ENCODE data around the gene PLN.

The PLN gene

GRCh38 chr6:118505656-118506055, 42.4 kb upstream of the PLN start:
- H3K4me3 ChIP-seq (ENCODE audit: control insufficient read depth, low read depth, low read length), result no peak overlapping the region
- TF ChIP-seq, protein P1, sequence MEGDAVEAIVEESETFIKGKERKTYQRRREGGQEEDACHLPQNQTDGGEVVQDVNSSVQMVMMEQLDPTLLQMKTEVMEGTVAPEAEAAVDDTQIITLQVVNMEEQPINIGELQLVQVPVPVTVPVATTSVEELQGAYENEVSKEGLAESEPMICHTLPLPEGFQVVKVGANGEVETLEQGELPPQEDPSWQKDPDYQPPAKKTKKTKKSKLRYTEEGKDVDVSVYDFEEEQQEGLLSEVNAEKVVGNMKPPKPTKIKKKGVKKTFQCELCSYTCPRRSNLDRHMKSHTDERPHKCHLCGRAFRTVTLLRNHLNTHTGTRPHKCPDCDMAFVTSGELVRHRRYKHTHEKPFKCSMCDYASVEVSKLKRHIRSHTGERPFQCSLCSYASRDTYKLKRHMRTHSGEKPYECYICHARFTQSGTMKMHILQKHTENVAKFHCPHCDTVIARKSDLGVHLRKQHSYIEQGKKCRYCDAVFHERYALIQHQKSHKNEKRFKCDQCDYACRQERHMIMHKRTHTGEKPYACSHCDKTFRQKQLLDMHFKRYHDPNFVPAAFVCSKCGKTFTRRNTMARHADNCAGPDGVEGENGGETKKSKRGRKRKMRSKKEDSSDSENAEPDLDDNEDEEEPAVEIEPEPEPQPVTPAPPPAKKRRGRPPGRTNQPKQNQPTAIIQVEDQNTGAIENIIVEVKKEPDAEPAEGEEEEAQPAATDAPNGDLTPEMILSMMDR (IDR thresholded peaks at IDR 0.05; ENCODE audit: control insufficient read depth, insufficient read depth, low read depth, low read length, missing control alignments), result no peak
- DNase-seq (ENCODE audit: low read depth), result no peak

DNA sequence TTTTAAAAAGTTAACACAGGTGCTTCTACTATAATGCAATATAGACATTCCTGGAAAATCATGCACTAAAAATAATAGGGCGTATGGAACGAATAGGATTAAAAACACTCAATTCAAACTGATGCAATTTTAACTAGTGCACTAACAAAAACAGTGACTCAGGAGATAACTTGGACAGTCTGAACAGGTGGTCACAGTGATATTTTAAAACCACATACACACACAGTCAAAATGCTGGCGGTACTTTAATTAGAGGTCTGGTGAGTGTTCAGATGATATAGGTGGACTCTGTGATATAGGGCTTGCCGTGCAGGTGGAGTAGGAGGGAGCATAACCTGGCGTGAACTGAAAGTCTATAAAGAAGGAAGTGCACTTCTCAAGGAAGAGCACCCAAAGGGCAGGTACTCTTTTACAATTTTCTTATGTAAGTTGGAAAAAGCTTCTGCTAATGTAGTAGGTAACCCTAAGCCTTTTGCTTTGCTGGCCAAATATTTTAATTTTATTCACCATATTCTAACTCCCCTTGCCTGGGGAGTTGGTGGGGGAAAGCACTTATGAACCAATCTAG, 41.9 kb upstream of the PLN start:
- no peak for DNase-seq (ENCODE audit: low read depth)

DNA sequence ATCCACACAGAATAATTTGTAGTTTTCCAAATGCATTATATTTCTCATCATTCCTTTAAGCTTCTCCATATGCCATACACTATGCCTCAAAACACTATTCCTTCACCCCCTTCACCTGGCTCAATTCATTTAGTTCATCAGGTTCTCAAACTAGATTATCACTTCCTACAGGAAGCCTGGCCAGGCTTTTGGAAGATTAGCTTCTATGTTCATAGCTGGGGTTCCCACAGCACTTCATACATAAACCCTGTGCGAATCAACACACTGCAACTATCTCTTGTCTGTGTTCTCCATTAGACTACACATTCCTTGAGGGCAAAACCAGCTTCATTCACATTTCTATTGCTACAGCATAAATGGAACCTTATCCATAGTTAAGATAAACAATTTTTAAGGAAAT, 40.5 kb upstream of the PLN start:
- no peak overlapping the region for H3K4me3 ChIP-seq (ENCODE audit: control insufficient read depth, low read depth, low read length)
- TF ChIP-seq, protein P1 (IDR thresholded peaks at IDR 0.05; ENCODE audit: control insufficient read depth, insufficient read depth, low read depth, low read length, missing control alignments), result no peak
- DNase-seq (ENCODE audit: low read depth), result no peak

More for the DNA sequence above, 41.9 kb upstream of the PLN start:
- H3K4me3 ChIP-seq (ENCODE audit: control insufficient read depth, low read depth, low read length), result no peak overlapping the region
- TF ChIP-seq, protein P1 (IDR thresholded peaks at IDR 0.05; ENCODE audit: control insufficient read depth, insufficient read depth, low read depth, low read length, missing control alignments), result no peak

DNA sequence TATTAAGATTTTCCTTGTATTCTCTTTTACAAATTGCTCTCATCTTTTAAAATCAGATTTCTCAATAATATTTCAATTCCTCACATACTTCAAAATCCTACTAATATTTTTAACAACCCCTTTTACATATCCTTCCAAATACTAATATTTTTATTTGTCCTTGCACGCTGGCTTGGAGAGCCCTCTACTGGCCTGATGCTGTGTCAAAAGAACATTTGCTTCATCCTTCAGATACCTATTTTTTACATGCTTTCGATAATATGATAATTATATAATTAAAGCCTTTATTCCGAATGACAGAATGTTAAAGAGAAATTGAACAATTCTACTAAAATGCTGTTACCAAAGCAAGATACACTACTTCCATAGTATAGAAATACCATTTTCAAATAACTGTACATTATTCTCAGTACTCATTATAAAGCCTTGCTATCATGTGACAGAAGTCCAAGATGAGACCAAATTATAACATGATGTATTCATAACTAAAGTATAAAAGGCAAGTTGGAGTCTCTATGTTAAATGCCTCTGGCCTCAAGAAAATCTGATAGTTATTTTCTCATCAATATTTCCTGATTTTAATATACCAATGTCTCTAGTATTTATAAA, 39.0 kb upstream of the PLN start:
- no peak overlapping the region for H3K4me3 ChIP-seq (ENCODE audit: control insufficient read depth, low read depth, low read length)
- TF ChIP-seq, protein P1 (IDR thresholded peaks at IDR 0.05; ENCODE audit: control insufficient read depth, insufficient read depth, low read depth, low read length, missing control alignments), result peak; percentile 72
- no peak for DNase-seq (ENCODE audit: low read depth)

- H3K4me3 ChIP-seq (ENCODE audit: control insufficient read depth, low read depth, low read length), result no peak overlapping the region
- TF ChIP-seq, protein P1 (IDR thresholded peaks at IDR 0.05; ENCODE audit: control insufficient read depth, insufficient read depth, low read depth, low read length, missing control alignments), result no peak
- no peak for DNase-seq (ENCODE audit: low read depth)
Measured at GRCh38 chr6:118511930-118512715, 36.0 kb upstream of the PLN start.

GRCh38 chr6:118514689-118515088, 33.4 kb upstream of the PLN start:
- TF ChIP-seq, protein P1 (IDR thresholded peaks at IDR 0.05; ENCODE audit: control insufficient read depth, insufficient read depth, low read depth, low read length, missing control alignments), result no peak
- H3K4me3 ChIP-seq (ENCODE audit: control insufficient read depth, low read depth, low read length), result no peak overlapping the region
- DNase-seq (ENCODE audit: low read depth), result no peak
